Measurements from ENCODE around the gene SUMO4. TPM values are rescaled to one million over a fixed set of nuclear protein-coding genes. Genes with fewer than 3 reads are reported as not detected.
"Not testable (repeated sequence)": the region's sequence is repeated elsewhere in the genome, so short reads cannot be mapped to it uniquely, and the experiment has no call there.

SUMO4 gene
- total RNA-seq, 2 donors from 2014 or later = 1.3 to 1.9 TPM

GRCh38 chr6:149443411-149444181 lies 43.5 kb downstream of the SUMO4 start:
- H3K36me3 ChIP-seq (ENCODE audit: control insufficient read depth, insufficient read depth, low read length) = no peaks in the 10 kb centered on the region
- no peaks in the 10 kb centered on the region for H3K9me3 ChIP-seq (ENCODE audit: control insufficient read depth, low read length)
- no peaks in the 10 kb centered on the region for H3K27me3 ChIP-seq (ENCODE audit: control insufficient read depth, insufficient read depth, low read length, poor library complexity, severe bottlenecking)
- H3K4me3 ChIP-seq (ENCODE audit: low read length) = no peak overlapping the region
- Mint-ChIP-seq H3K36me3 (ENCODE audit: low read depth) (no peaks in the 10 kb centered on the region), H3K27me3 (ENCODE audit: insufficient read depth) (peaks cover 5% of the 10 kb centered on the region), H3K4me1 (peaks cover 7% of the 10 kb centered on the region), H3K9me3 (no peaks in the 10 kb centered on the region), H3K27ac (no peak overlapping the region), H3K4me3 (no peak overlapping the region)
- TF ChIP-seq, protein P1, sequence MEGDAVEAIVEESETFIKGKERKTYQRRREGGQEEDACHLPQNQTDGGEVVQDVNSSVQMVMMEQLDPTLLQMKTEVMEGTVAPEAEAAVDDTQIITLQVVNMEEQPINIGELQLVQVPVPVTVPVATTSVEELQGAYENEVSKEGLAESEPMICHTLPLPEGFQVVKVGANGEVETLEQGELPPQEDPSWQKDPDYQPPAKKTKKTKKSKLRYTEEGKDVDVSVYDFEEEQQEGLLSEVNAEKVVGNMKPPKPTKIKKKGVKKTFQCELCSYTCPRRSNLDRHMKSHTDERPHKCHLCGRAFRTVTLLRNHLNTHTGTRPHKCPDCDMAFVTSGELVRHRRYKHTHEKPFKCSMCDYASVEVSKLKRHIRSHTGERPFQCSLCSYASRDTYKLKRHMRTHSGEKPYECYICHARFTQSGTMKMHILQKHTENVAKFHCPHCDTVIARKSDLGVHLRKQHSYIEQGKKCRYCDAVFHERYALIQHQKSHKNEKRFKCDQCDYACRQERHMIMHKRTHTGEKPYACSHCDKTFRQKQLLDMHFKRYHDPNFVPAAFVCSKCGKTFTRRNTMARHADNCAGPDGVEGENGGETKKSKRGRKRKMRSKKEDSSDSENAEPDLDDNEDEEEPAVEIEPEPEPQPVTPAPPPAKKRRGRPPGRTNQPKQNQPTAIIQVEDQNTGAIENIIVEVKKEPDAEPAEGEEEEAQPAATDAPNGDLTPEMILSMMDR (conservative IDR thresholded peaks at IDR 0.05) = no peak
- no peaks in the 10 kb centered on the region for H3K4me1 ChIP-seq (ENCODE audit: control insufficient read depth, insufficient read depth, low read length)
- H3K27ac ChIP-seq (ENCODE audit: low read depth, low read length) = no peak overlapping the region
- H3K9ac ChIP-seq (ENCODE audit: extremely low read depth, low read length, poor library complexity, severe bottlenecking) = no peak overlapping the region
- WGBS, 2 experiments (ENCODE audit: insufficient coverage in 1 of 2, insufficient read length in 1 of 2) = 87 to 93% methylated on average over 7 to 8 of the region's 8 CpGs
- DNase-seq = peak; percentile 35

- H3K4me1 ChIP-seq (ENCODE audit: control insufficient read depth, insufficient read depth, low read length); H3K4me3 ChIP-seq (ENCODE audit: low read length); H3K9me3 Mint-ChIP-seq; H3K27ac ChIP-seq (ENCODE audit: low read depth, low read length); H3K27ac Mint-ChIP-seq; H3K36me3 ChIP-seq (ENCODE audit: control insufficient read depth, insufficient read depth, low read length); DNase-seq; H3K4me1 Mint-ChIP-seq; H3K36me3 Mint-ChIP-seq (ENCODE audit: low read depth); H3K4me3 Mint-ChIP-seq; H3K9me3 ChIP-seq (ENCODE audit: control insufficient read depth, low read length); H3K27me3 ChIP-seq (ENCODE audit: control insufficient read depth, insufficient read depth, low read length, poor library complexity, severe bottlenecking); H3K9ac ChIP-seq (ENCODE audit: extremely low read depth, low read length, poor library complexity, severe bottlenecking): not testable (repeated sequence)
- H3K27me3 Mint-ChIP-seq (ENCODE audit: insufficient read depth) = peaks cover 12% of the 10 kb centered on the region
- 87 to 91% methylated on average over 3 of the region's 3 CpGs for WGBS, 2 experiments (ENCODE audit: insufficient coverage in 1 of 2, insufficient read length in 1 of 2)
Observed at GRCh38 chr6:149444360-149445094, 44.5 kb downstream of the SUMO4 start.

DNA sequence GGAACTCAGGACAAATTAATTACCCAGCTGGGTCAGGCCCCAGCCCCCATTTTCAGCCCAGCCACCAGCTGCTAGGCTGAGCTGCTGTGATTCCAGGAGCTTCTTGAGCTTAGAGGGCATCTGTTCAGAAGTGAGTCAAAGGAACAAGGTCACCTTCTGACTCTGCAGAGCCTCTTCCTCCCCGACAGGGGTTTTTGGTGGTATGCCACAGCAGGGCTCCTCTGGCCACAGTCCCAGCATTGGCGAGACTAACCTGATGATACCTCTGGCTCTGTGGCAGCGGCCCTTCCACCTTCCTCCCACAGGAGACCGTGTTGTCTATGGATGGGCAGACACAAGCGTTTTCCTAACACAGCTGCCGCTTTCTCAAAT lies 45.0 kb downstream of the SUMO4 start:
- H3K9ac ChIP-seq (ENCODE audit: extremely low read depth, low read length, poor library complexity, severe bottlenecking) = no peak overlapping the region
- WGBS, 2 experiments (ENCODE audit: insufficient coverage in 1 of 2, insufficient read length in 1 of 2) = 95 to 96% methylated on average over 4 to 6 of the region's 6 CpGs
- no peak overlapping the region for H3K27ac ChIP-seq (ENCODE audit: low read depth, low read length)
- H3K36me3 ChIP-seq (ENCODE audit: control insufficient read depth, insufficient read depth, low read length) = no peaks in the 10 kb centered on the region
- Mint-ChIP-seq H3K4me3 (no peak overlapping the region), H3K36me3 (ENCODE audit: low read depth) (no peaks in the 10 kb centered on the region), H3K4me1 (peaks cover 7% of the 10 kb centered on the region), H3K27me3 (ENCODE audit: insufficient read depth) (peaks cover 18% of the 10 kb centered on the region), H3K9me3 (no peaks in the 10 kb centered on the region), H3K27ac (no peak overlapping the region)
- H3K4me3 ChIP-seq (ENCODE audit: low read length) = no peak overlapping the region
- no peaks in the 10 kb centered on the region for H3K9me3 ChIP-seq (ENCODE audit: control insufficient read depth, low read length)
- TF ChIP-seq, protein P1 (conservative IDR thresholded peaks at IDR 0.05) = no peak
- H3K4me1 ChIP-seq (ENCODE audit: control insufficient read depth, insufficient read depth, low read length) = no peaks in the 10 kb centered on the region
- DNase-seq = no peak
- peaks cover 8% of the 10 kb centered on the region for H3K27me3 ChIP-seq (ENCODE audit: control insufficient read depth, insufficient read depth, low read length, poor library complexity, severe bottlenecking)

All from endodermal cell (in vitro differentiated cells).